Panc1 (cell line): ENCODE measurements around the gene ALDH5A1.

Source experiments
- POLR2AphosphoS5 ChIP-seq: IDR thresholded peaks from 2 replicates; pipeline ENCODE4 v1.6.1; 2012; ENCODE audit warnings: mild to moderate bottlenecking, low read depth, low read length, moderate library complexity
- REST ChIP-seq, 2 experiments: IDR thresholded peaks; 2 replicates each; pipeline ENCODE4 v1.6.1; 2011 to 2012; ENCODE audit warnings: low read depth in 2 of 2, control low read depth in 1 of 2, low read length in 1 of 2, mild to moderate bottlenecking in 1 of 2, moderate library complexity in 1 of 2; ENCODE audit not compliant: insufficient read depth in 1 of 2
- SIN3A ChIP-seq: IDR thresholded peaks from 2 replicates; pipeline ENCODE4 v1.6.1; 2012; ENCODE audit warnings: low read depth, mild to moderate bottlenecking, low read length, moderate library complexity, borderline replicate concordance; ENCODE audit not compliant: insufficient read depth
- TF ChIP-seq, protein P1 (sequence below): fragments of 450-650 bp; IDR thresholded peaks from 2 replicates; pipeline ENCODE4 v1.5.1; 2017; ENCODE audit warnings: mild to moderate bottlenecking

- TF ChIP-seq SIN3A = no peak
- TF ChIP-seq, protein P1, sequence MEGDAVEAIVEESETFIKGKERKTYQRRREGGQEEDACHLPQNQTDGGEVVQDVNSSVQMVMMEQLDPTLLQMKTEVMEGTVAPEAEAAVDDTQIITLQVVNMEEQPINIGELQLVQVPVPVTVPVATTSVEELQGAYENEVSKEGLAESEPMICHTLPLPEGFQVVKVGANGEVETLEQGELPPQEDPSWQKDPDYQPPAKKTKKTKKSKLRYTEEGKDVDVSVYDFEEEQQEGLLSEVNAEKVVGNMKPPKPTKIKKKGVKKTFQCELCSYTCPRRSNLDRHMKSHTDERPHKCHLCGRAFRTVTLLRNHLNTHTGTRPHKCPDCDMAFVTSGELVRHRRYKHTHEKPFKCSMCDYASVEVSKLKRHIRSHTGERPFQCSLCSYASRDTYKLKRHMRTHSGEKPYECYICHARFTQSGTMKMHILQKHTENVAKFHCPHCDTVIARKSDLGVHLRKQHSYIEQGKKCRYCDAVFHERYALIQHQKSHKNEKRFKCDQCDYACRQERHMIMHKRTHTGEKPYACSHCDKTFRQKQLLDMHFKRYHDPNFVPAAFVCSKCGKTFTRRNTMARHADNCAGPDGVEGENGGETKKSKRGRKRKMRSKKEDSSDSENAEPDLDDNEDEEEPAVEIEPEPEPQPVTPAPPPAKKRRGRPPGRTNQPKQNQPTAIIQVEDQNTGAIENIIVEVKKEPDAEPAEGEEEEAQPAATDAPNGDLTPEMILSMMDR = no peak
- TF ChIP-seq REST (IDR thresholded peaks at IDR 0.05; ENCODE audit: insufficient read depth in 1 of 2, low read depth in 2 of 2, low read length in 1 of 2) = no peak
- no peak for TF ChIP-seq POLR2AphosphoS5
Measured at GRCh38 chr6:24448396-24448795, 46.4 kb upstream of the ALDH5A1 start.
